RWPE1 (cell line): ENCODE measurements around the gene KLHL6.

Source experiments
- CTCF ChIA-PET: fragments of 350-600 bp; sonication (Branson Sonifier 250); formaldehyde crosslinking; extraction: SDS; loops from one replicate; lab custom pipeline; 2021; lab: Yijun Ruan, JAX
- POLR2A ChIA-PET: fragments of 400-600 bp; formaldehyde crosslinking; extraction: SDS; loops from one replicate; lab custom pipeline; 2020; ENCODE audit warnings: antibody characterized with exemption; ENCODE audit not compliant: low non-redundant PET; lab: Yijun Ruan, JAX
- DNase-seq: peaks from one replicate; pipeline ENCODE4 v3.0.0; 2012; ENCODE audit warnings: low spot score
- H3K27ac ChIP-seq: fragments of 450-650 bp; 2 replicates; pipeline ENCODE4 v1.5.1; 2017
- TF ChIP-seq, protein P1 (sequence below): fragments of 450-650 bp; conservative IDR thresholded peaks from 2 replicates; pipeline ENCODE4 v1.5.1; 2017; ENCODE audit warnings: low read depth, mild to moderate bottlenecking

Gene KLHL6

DNA sequence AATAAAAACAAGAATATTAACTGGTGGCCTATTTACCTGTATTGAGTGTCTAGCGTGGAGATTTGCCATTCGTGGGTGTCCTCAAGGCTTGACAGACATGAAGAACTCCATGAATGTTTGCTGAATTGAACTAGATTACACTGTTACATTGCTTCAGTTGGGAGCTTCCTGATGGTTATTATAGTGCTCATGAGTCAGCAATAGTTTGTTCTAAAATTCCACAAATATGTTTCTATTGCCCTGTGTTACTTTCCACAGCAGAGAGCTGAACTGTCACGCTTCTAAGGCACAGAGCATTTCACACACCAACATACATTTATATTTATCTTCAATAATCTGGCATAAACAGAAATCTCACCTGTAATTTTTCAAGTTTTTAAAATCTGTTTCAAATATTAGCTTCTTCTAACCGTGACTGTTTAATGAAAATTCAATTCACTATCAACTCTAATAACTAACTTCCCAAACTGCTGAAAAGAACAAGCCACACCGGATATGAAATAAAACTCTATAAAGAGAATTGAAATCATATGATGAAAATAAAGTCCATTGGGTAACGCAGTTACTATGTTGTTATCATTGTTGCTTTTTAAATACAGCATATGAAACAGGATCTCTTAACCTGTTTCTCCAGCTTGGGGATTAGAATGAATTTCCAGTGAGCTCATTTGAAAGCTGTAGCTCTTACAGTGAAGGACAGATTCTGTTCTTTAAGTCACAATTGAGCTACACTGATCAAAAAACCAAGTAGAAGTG, 65.9 kb downstream of the KLHL6 start:
- ChIA-PET POLR2A (no interaction called here), CTCF (interaction anchor here (0.5 to 1.7 kb wide), 4 partner anchors 8 to 68 kb away, joined by 3 to 4 read pairs (median 3); no protein-coding TSS in a partner anchor)
- TF ChIP-seq, protein P1, sequence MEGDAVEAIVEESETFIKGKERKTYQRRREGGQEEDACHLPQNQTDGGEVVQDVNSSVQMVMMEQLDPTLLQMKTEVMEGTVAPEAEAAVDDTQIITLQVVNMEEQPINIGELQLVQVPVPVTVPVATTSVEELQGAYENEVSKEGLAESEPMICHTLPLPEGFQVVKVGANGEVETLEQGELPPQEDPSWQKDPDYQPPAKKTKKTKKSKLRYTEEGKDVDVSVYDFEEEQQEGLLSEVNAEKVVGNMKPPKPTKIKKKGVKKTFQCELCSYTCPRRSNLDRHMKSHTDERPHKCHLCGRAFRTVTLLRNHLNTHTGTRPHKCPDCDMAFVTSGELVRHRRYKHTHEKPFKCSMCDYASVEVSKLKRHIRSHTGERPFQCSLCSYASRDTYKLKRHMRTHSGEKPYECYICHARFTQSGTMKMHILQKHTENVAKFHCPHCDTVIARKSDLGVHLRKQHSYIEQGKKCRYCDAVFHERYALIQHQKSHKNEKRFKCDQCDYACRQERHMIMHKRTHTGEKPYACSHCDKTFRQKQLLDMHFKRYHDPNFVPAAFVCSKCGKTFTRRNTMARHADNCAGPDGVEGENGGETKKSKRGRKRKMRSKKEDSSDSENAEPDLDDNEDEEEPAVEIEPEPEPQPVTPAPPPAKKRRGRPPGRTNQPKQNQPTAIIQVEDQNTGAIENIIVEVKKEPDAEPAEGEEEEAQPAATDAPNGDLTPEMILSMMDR: no peak
- H3K27ac ChIP-seq: no peak overlapping the region
- DNase-seq: no peak

DNA sequence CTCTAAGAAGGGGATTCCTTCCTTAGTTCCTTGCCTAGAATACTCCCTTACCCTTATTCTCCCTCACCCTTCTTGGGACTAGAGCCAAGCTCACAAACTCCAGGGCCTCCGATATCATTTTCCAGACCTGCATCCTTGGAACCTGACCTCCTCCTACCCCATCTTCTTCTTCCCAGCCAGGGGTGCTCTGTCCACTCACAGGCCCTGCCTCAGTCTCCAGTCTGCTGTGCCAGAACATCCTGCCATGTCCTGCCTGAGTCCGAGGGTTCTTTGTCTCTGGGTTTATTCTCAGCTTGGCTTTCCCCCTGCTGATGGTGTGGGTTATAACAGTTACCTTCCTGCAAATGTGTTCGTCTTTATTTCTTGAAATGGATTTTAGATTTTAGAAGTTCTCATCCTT, 67.2 kb downstream of the KLHL6 start:
- ChIA-PET POLR2A (no interaction called here), CTCF (interaction anchor here (0.6 kb wide), 1 partner anchor 11 kb away, joined by 3 read pairs; no protein-coding TSS in a partner anchor)
- H3K27ac ChIP-seq: no peak overlapping the region
- TF ChIP-seq, protein P1: no peak
- no peak for DNase-seq

DNA sequence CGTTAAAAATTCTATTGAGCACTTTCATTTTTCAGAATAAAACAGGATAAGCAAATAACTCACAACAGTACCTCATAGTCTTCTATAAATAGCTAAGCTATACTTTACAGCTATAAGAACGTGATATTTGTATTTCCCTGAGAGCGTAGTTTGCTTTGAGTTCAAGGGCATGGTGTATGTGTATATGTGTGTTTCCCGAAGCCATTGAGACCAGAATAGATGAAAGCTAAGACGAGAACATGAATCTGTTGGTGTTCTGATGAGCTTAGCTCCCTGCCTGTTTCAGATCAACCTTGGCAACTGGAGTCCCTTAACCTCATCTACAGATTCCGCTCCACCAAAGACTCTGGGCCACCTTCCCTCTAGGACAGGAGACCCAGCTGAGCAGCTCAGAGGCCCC, 67.6 kb downstream of the KLHL6 start:
- ChIA-PET CTCF (interaction anchor here (0.5 to 0.6 kb wide), 2 partner anchors 10 to 77 kb away, joined by 3 read pairs; no protein-coding TSS in a partner anchor), POLR2A (no interaction called here)
- DNase-seq: no peak
- TF ChIP-seq, protein P1: no peak
- H3K27ac ChIP-seq: no peak overlapping the region

DNA sequence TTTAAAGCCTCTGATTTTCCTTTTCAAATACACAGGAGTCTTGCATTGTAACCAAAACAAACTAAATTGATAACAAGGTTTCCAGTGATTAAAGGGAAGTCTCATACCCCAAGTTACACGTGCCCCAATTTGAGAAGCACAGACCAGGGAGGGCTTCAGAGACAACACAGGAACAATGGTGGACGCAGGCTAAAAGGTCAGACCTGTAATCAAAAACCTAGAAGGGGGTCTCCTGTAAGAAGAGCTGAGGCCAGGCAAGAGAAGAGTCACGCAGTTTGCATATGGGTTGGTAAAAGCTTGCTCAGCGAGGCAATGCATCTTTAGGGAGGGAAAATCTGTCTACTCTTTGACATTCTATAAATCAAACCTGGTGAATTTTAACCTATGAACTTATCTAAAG, 68.5 kb downstream of the KLHL6 start:
- TF ChIP-seq, protein P1: no peak
- no peak for DNase-seq
- no peak overlapping the region for H3K27ac ChIP-seq
- CTCF ChIA-PET: interaction anchor here (0.8 kb wide), 1 partner anchor 11 kb away, joined by 3 read pairs; no protein-coding TSS in a partner anchor
- POLR2A ChIA-PET: no interaction called here

DNA sequence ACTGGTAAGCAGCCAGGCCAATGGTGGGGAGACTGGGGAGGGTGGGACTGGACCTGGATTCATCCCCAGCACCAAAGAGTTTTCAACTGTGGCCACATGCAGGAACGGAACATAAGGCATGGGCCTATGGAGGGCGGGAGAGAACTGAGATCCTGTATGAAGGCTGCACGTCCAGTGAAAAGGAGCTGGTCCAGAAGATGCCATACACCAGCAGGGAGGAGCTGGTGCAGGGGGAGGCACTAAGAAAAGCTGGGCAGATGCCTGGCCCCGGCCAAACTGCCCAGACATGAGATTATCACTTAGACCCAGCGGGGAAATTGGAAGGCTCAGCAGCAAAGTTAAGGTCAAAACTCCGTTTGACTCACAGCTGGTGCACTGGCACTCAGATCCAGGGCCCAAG, 69.0 kb downstream of the KLHL6 start:
- ChIA-PET POLR2A (interaction anchor here (0.5 kb wide), 1 partner anchor 378 kb away, joined by 4 read pairs; no protein-coding TSS in a partner anchor), CTCF (interaction anchor here (0.8 kb wide), 1 partner anchor 11 kb away, joined by 3 read pairs; no protein-coding TSS in a partner anchor)
- H3K27ac ChIP-seq: no peak overlapping the region
- TF ChIP-seq, protein P1: no peak
- no peak for DNase-seq

DNA sequence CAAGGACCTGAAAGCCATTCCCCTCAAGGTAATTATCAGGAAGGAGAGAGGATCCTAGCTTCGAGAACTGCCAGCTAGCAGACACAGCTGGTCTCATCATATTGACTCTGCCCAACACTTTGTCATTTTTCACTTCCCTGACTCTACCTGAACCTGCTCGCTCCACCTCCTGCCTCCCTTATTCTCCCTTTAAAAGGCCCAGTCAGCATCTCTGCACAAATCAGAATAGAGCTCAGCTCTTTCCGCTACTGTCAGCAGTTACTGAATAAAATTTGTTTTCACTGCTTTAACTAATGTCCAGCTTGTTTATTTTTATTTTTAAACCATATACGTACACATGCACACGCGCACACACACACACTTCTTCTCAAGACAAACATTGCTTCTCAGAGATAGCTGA, 69.9 kb downstream of the KLHL6 start:
- no peak overlapping the region for H3K27ac ChIP-seq
- POLR2A ChIA-PET: interaction anchor here (0.5 kb wide), 1 partner anchor 379 kb away, joined by 4 read pairs; no protein-coding TSS in a partner anchor
- TF ChIP-seq, protein P1: no peak
- no peak for DNase-seq
- CTCF ChIA-PET: interaction anchor here (0.7 kb wide), 1 partner anchor 32 kb away, joined by 4 read pairs; no protein-coding TSS in a partner anchor
